H9 (cell line): Measurements from ENCODE around the gene KBTBD3. TPM values are rescaled to one million over a fixed set of nuclear protein-coding genes. Genes with fewer than 3 reads are reported as not detected.

Experiments used
- DNase-seq: peaks from one replicate; pipeline ENCODE4 v3.0.0-alpha.2; 2017
- H2AFZ ChIP-seq: one replicate; pipeline ENCODE4 v1.6.1; 2013; ENCODE audit warnings: mild to moderate bottlenecking, low read length, control low read depth, moderate library complexity
- H2AK5ac ChIP-seq: 2 replicates; pipeline ENCODE4 v1.6.1; 2013; ENCODE audit warnings: low read length, control low read depth, mixed read lengths; ENCODE audit not compliant: insufficient read length
- H2BK120ac ChIP-seq: one replicate; pipeline ENCODE4 v1.6.1; 2013; ENCODE audit warnings: low read depth, mild to moderate bottlenecking, low read length, control low read depth, inconsistent platforms; ENCODE audit not compliant: poor library complexity, severe bottlenecking
- H2BK12ac ChIP-seq: 2 replicates; pipeline ENCODE4 v1.6.1; 2013; ENCODE audit warnings: low read length, control low read depth, mixed read lengths, low read depth; ENCODE audit not compliant: insufficient read length
- H2BK15ac ChIP-seq: 2 replicates; pipeline ENCODE4 v1.6.1; 2013; ENCODE audit warnings: low read depth, low read length, control low read depth
- H2BK20ac ChIP-seq: one replicate; pipeline ENCODE4 v1.6.1; 2013; ENCODE audit warnings: low read depth, mild to moderate bottlenecking, low read length, control low read depth, inconsistent platforms; ENCODE audit not compliant: poor library complexity, severe bottlenecking
- H2BK5ac ChIP-seq: 2 replicates; pipeline ENCODE4 v1.6.1; 2013; ENCODE audit warnings: low read length, control low read depth, mixed read lengths; ENCODE audit not compliant: insufficient read length
- H3K14ac ChIP-seq: 2 replicates; pipeline ENCODE4 v1.6.1; 2013; ENCODE audit warnings: low read length, control low read depth; ENCODE audit not compliant: insufficient read depth
- H3K18ac ChIP-seq: 2 replicates; pipeline ENCODE4 v1.6.1; 2013; ENCODE audit warnings: low read depth, mild to moderate bottlenecking, mixed read lengths, low read length, control low read depth; ENCODE audit not compliant: insufficient read length
- H3K23ac ChIP-seq: 2 replicates; pipeline ENCODE4 v1.6.1; 2013; ENCODE audit warnings: low read length, control low read depth, mixed read lengths, low read depth; ENCODE audit not compliant: insufficient read length
- H3K23me2 ChIP-seq: 2 replicates; pipeline ENCODE4 v1.6.1; 2013; ENCODE audit warnings: low read depth, mild to moderate bottlenecking, mixed read lengths, low read length, control low read depth; ENCODE audit not compliant: insufficient read length, poor library complexity, severe bottlenecking
- H3K27ac ChIP-seq: 2 replicates; pipeline ENCODE4 v1.5.1; 2013; ENCODE audit warnings: low read length, control low read depth, mixed read lengths, low read depth; ENCODE audit not compliant: insufficient read length
- H3K27me3 ChIP-seq: 2 replicates; pipeline ENCODE4 v1.6.1; 2013; ENCODE audit warnings: low read length, control low read depth, inconsistent platforms; ENCODE audit not compliant: insufficient read depth
- H3K4ac ChIP-seq: 2 replicates; pipeline ENCODE4 v1.6.1; 2013; ENCODE audit warnings: low read depth, mild to moderate bottlenecking, control low read depth, inconsistent platforms, low read length, moderate library complexity
- H3K4me1 ChIP-seq: 2 replicates; pipeline ENCODE4 v1.6.1; 2013; ENCODE audit warnings: low read length, control low read depth, inconsistent platforms; ENCODE audit not compliant: insufficient read depth
- H3K4me2 ChIP-seq: 2 replicates; pipeline ENCODE4 v1.6.1; 2013; ENCODE audit warnings: low read length, control low read depth, mixed read lengths; ENCODE audit not compliant: insufficient read length, insufficient read depth
- H3K56ac ChIP-seq: 2 replicates; pipeline ENCODE4 v1.6.1; 2013; ENCODE audit warnings: low read depth, mild to moderate bottlenecking, mixed read lengths, low read length, control low read depth; ENCODE audit not compliant: insufficient read length
- H3K79me1 ChIP-seq: 2 replicates; pipeline ENCODE4 v1.6.1; 2013; ENCODE audit warnings: low read depth, mild to moderate bottlenecking, moderate library complexity, low read length, control low read depth, inconsistent platforms; ENCODE audit not compliant: insufficient read depth, poor library complexity, severe bottlenecking
- H3K79me2 ChIP-seq: 2 replicates; pipeline ENCODE4 v1.6.1; 2013; ENCODE audit warnings: low read length, control low read depth, inconsistent platforms; ENCODE audit not compliant: insufficient read depth
- H3K9ac ChIP-seq: 2 replicates; pipeline ENCODE4 v1.6.1; 2013; ENCODE audit warnings: low read length, control low read depth, mixed read lengths; ENCODE audit not compliant: insufficient read length; ENCODE audit errors: extremely low read depth
- H3K9me3 ChIP-seq: one replicate; pipeline ENCODE4 v1.6.1; 2013; ENCODE audit warnings: low read depth, low read length, inconsistent platforms; ENCODE audit not compliant: control insufficient read depth
- H3T11ph ChIP-seq: one replicate; pipeline ENCODE4 v1.6.1; 2013; ENCODE audit warnings: mild to moderate bottlenecking, low read length, control low read depth, inconsistent platforms
- H4K20me1 ChIP-seq: one replicate; pipeline ENCODE4 v1.6.1; 2013; ENCODE audit not compliant: control insufficient read depth, insufficient read length, insufficient read depth
- H4K5ac ChIP-seq: 2 replicates; pipeline ENCODE4 v1.6.1; 2013; ENCODE audit warnings: low read depth, mild to moderate bottlenecking, mixed read lengths, low read length, control low read depth; ENCODE audit not compliant: insufficient read length
- H4K8ac ChIP-seq: replicated peaks from 2 replicates; pipeline ENCODE4 v1.6.1; 2013; ENCODE audit warnings: low read length, control low read depth, mixed read lengths, low read depth; ENCODE audit not compliant: insufficient read length
- H4K91ac ChIP-seq: 2 replicates; pipeline ENCODE4 v1.6.1; 2013; ENCODE audit warnings: low read depth, mild to moderate bottlenecking, moderate library complexity, mixed read lengths, low read length, control low read depth; ENCODE audit not compliant: insufficient read length
- H3K27ac Mint-ChIP-seq, 3 experiments: 2 replicates in 2 of 3; 3 replicates in 1 of 3; pipeline ENCODE4 v1.8.0; 2020 to 2021; ENCODE audit warnings: mixed read lengths in 3 of 3, mild to moderate bottlenecking in 1 of 3, moderate library complexity in 1 of 3
- H3K27me3 Mint-ChIP-seq: 2 replicates; pipeline ENCODE4 v1.8.0; 2021; ENCODE audit warnings: low read depth, mild to moderate bottlenecking, moderate library complexity, mixed read lengths
- H3K36me3 Mint-ChIP-seq, 3 experiments: 2 replicates in 2 of 3; 3 replicates in 1 of 3; pipeline ENCODE4 v1.8.0; 2020 to 2021; ENCODE audit warnings: low read depth in 3 of 3, mixed read lengths in 3 of 3; ENCODE audit not compliant: insufficient read depth in 1 of 3
- H3K4me1 Mint-ChIP-seq, 2 experiments: 2 replicates each; pipeline ENCODE4 v1.8.0; 2020; ENCODE audit warnings: mixed read lengths in 2 of 2
- H3K4me3 Mint-ChIP-seq, 2 experiments: 2 replicates in 1 of 2; 3 replicates in 1 of 2; pipeline ENCODE4 v1.8.0; 2020 to 2021; ENCODE audit warnings: mild to moderate bottlenecking in 2 of 2, mixed read lengths in 2 of 2, moderate library complexity in 1 of 2
- H3K9me3 Mint-ChIP-seq, 2 experiments: 2 replicates in 1 of 2; 3 replicates in 1 of 2; pipeline ENCODE4 v1.8.0; 2020; ENCODE audit warnings: mild to moderate bottlenecking in 2 of 2, mixed read lengths in 2 of 2, moderate library complexity in 1 of 2
- CTCF ChIP-seq: fragments of 200-600 bp; sonication (generic); conservative IDR thresholded peaks from 3 replicates; pipeline ENCODE4 v1.8.0; 2021; ENCODE audit warnings: antibody characterized with exemption, mild to moderate bottlenecking
- WGBS: extraction: QIAGEN DNeasy Blood & Tissue Kit; methylation state at CpG from one replicate; pipeline ENCODE4 v1.1.7; 2013; ENCODE audit warnings: missing lambda C conversion rate, low lambda C conversion rate, mixed read lengths; ENCODE audit not compliant: insufficient read length; ENCODE audit errors: extremely low coverage; 5-methylcytosine and 5-hydroxymethylcytosine counted together
- total RNA-seq: library from RNA; stranded (reverse); gene quantifications from 2 replicates; pipeline ENCODE4 v1.2.1, GENCODE V29; 2021

Gene KBTBD3
- total RNA-seq, 1 experiment from 2014 or later: 2.4 TPM

- H3K56ac ChIP-seq: no peak overlapping the region
- H3K23ac ChIP-seq: no peak overlapping the region
- no peak for DNase-seq
- no peak overlapping the region for H4K91ac ChIP-seq
- no peak overlapping the region for H2BK12ac ChIP-seq
- H3K4me3 Mint-ChIP-seq: no peak overlapping the region
- no peak overlapping the region for H2AK5ac ChIP-seq
- H3K4ac ChIP-seq: no peak overlapping the region
- no peaks in the 10 kb centered on the region for H4K20me1 ChIP-seq
- H3K14ac ChIP-seq: no peak overlapping the region
- no peak overlapping the region for H2BK15ac ChIP-seq
- no peaks in the 10 kb centered on the region for H3K79me1 ChIP-seq
- no peak overlapping the region for H2BK120ac ChIP-seq
- peaks cover 13 to 14% of the 10 kb centered on the region in 2 experiments for H3K4me1 Mint-ChIP-seq
- TF ChIP-seq CTCF: no peak
- H3K36me3 Mint-ChIP-seq: peaks cover 2 to 6% (median 3%) of the 10 kb centered on the region in 3 experiments; a peak in 5 of 7 replicates
- no peak overlapping the region for H3K27ac ChIP-seq
- H3K27me3 Mint-ChIP-seq: no peaks in the 10 kb centered on the region
- no CpG with 5 or more reads among the region's 1 CpG for whole genome bisulfite sequencing
- H4K5ac ChIP-seq: no peak overlapping the region
- no peak overlapping the region for H4K8ac ChIP-seq
- H2BK5ac ChIP-seq: no peak overlapping the region
- no peak overlapping the region for H3K9ac ChIP-seq
- H2AFZ ChIP-seq: no peak overlapping the region
- no peak overlapping the region for H3K18ac ChIP-seq
- H3K79me2 ChIP-seq: no peaks in the 10 kb centered on the region
- no peak overlapping the region for H3T11ph ChIP-seq
- H3K9me3 ChIP-seq: no peaks in the 10 kb centered on the region
- no peak overlapping the region for H3K4me2 ChIP-seq
- peaks cover 2% of the 10 kb centered on the region; the same call in 1 of the 2 replicates for H3K4me1 ChIP-seq
- peak overlapping the region in 1 of 3 experiments; percentile 0; a peak in 2 of 7 replicates for H3K27ac Mint-ChIP-seq
- H3K23me2 ChIP-seq: no peaks in the 10 kb centered on the region
- H2BK20ac ChIP-seq: no peak overlapping the region
- no peaks in the 10 kb centered on the region for H3K27me3 ChIP-seq
- H3K9me3 Mint-ChIP-seq: no peaks in the 10 kb centered on the region
These were observed 14.9 kb downstream of the KBTBD3 start for GRCh38 chr11:106061954-106062949.
